ENCODE measurements around the gene CD52. TPM values are rescaled to one million over a fixed set of nuclear protein-coding genes. Genes with fewer than 3 reads are reported as not detected.

The CD52 gene
- total RNA-seq, 1 experiment from 2014 or later, result 1.2 TPM

DNA sequence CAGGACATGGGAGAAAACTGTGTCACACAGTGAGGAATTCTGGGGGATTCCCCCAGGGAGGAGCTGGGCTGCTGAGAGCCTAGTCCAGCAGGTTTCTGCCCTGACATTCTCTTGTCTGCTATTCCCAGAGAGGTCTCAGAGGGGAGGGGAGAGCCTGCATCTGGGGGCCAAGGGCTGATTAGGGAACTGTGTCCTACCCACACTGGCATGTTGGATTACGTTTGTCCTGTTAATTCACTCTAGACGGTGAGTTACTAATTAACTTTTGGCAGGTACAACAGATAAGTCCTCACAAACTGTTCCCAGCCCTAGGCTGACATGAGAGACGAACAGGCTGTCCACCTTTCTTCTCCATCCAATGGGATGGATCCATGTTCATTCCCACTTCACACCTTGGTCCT, 40.5 kb upstream of the CD52 start:
- peaks cover 57% of the 10 kb centered on the region for H3F3A ChIP-seq (ENCODE audit: insufficient read depth, low read depth)
- no peaks in the 10 kb centered on the region for H3K27me3 ChIP-seq (ENCODE audit: insufficient read depth, low read depth)
- peaks cover 9% of the 10 kb centered on the region; the same call in 1 of the 2 replicates for H3K79me2 ChIP-seq (ENCODE audit: low read depth)
- TF ChIP-seq EZH2 (IDR thresholded peaks at IDR 0.05; ENCODE audit: low read depth), result no peak
- TF ChIP-seq, protein P1, sequence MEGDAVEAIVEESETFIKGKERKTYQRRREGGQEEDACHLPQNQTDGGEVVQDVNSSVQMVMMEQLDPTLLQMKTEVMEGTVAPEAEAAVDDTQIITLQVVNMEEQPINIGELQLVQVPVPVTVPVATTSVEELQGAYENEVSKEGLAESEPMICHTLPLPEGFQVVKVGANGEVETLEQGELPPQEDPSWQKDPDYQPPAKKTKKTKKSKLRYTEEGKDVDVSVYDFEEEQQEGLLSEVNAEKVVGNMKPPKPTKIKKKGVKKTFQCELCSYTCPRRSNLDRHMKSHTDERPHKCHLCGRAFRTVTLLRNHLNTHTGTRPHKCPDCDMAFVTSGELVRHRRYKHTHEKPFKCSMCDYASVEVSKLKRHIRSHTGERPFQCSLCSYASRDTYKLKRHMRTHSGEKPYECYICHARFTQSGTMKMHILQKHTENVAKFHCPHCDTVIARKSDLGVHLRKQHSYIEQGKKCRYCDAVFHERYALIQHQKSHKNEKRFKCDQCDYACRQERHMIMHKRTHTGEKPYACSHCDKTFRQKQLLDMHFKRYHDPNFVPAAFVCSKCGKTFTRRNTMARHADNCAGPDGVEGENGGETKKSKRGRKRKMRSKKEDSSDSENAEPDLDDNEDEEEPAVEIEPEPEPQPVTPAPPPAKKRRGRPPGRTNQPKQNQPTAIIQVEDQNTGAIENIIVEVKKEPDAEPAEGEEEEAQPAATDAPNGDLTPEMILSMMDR (conservative IDR thresholded peaks at IDR 0.05), result no peak
- CTCF ChIA-PET, result no interaction called here
- H4K20me1 ChIP-seq (ENCODE audit: insufficient read depth), result 0 out of 2 replicates have a peak, but pooled peaks cover 3% of the 10 kb centered on the region
- peaks cover 14% of the 10 kb centered on the region; the same call in 1 of the 2 replicates for H3K36me3 ChIP-seq (ENCODE audit: low read depth)
- H3K4me2 ChIP-seq, result no peak overlapping the region
- 0 out of 2 replicates have a peak overlapping the region, but pooled peaks have one; percentile 79 for H3K27ac ChIP-seq
- no peak overlapping the region for H3K4me3 ChIP-seq
- BruUV-seq (replicated peaks), result no TSS peak
- H3K9me2 ChIP-seq (ENCODE audit: insufficient read depth), result no peaks in the 10 kb centered on the region
- H2AFZ ChIP-seq, result no peak overlapping the region
- peaks cover 61% of the 10 kb centered on the region for H3K4me1 ChIP-seq (replicated peaks; ENCODE audit: insufficient read depth)
- POLR2A ChIA-PET (ENCODE audit: unreplicated experiment), result no interaction called here
- no peak for DNase-seq
- no peaks in the 10 kb centered on the region for H3K9me3 ChIP-seq (ENCODE audit: insufficient read depth, low read depth)
- intact Hi-C loops (cut with micrococcal nuclease; ENCODE audit: unreplicated experiment), result loop anchor here (2.0 to 5.0 kb wide), 4 partner anchors 40 to 240 kb away; partner anchors contain the start of gene PDIK1L

DNA sequence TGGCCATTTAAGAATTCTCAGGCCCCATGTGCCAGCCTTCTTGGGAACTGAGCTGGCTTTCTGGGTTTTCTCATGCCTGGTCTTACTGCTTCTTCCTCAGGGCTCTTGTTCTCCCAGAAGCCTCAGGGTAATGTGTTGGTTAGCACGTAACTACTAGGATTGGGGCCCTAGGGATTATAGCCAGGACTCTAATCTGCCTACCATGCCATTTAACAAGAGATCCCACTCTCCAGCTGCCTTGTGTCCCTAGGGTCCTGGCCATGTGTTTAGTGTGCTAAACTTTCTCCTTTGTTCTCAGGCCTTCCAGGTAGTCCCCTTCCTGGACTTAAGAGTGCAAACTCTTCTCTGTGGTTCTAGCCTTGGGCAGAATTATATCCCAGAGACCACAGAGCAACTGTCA, 40.0 kb upstream of the CD52 start:
- intact Hi-C loops (cut with micrococcal nuclease; ENCODE audit: unreplicated experiment), result loop anchor here (2.0 to 5.0 kb wide), 5 partner anchors 25 to 240 kb away; partner anchors contain the start of gene PDIK1L
- TF ChIP-seq EZH2 (IDR thresholded peaks at IDR 0.05; ENCODE audit: low read depth), result no peak
- TF ChIP-seq, protein P1 (conservative IDR thresholded peaks at IDR 0.05), result no peak
- Histone ChIP-seq H3K27me3 (ENCODE audit: insufficient read depth, low read depth) (no peaks in the 10 kb centered on the region), H3K9me2 (ENCODE audit: insufficient read depth) (no peaks in the 10 kb centered on the region), H3K9me3 (ENCODE audit: insufficient read depth, low read depth) (no peaks in the 10 kb centered on the region), H3K79me2 (ENCODE audit: low read depth) (peaks cover 9% of the 10 kb centered on the region; the same call in 1 of the 2 replicates), H3K27ac (peak overlapping the region; percentile 63), H3F3A (ENCODE audit: insufficient read depth, low read depth) (peaks cover 57% of the 10 kb centered on the region), H3K4me2 (no peak overlapping the region), H3K36me3 (ENCODE audit: low read depth) (peaks cover 14% of the 10 kb centered on the region; the same call in 1 of the 2 replicates), H2AFZ (no peak overlapping the region), H3K4me3 (no peak overlapping the region), H3K4me1 (replicated peaks; ENCODE audit: insufficient read depth) (peaks cover 61% of the 10 kb centered on the region), H4K20me1 (ENCODE audit: insufficient read depth) (0 out of 2 replicates have a peak, but pooled peaks cover 3% of the 10 kb centered on the region)
- no peak for DNase-seq
- no TSS peak for BruUV-seq (replicated peaks)
- POLR2A ChIA-PET (ENCODE audit: unreplicated experiment), result no interaction called here
- CTCF ChIA-PET, result no interaction called here

DNA sequence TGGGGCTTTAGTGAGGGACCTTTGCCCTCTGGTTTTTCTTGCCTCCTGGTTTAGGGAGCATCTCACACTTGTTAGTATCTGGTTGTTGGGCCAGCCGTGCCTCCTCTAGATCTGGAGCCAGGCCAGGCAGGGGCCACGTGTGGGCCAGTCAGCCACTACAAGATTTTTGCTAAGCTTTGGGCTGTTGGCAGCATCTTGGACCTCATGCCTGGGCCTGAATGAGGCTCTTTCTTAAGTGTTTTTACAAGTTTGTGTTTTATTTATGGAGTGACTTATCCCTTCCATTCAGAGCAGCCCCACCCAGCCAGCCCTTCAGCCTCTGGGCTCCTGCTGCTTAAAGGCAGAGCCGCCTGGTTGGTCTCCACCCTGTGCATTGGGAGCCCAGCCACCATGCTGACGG, 39.5 kb upstream of the CD52 start:
- ChIA-PET CTCF (no interaction called here), POLR2A (ENCODE audit: unreplicated experiment) (no interaction called here)
- intact Hi-C loops (cut with micrococcal nuclease; ENCODE audit: unreplicated experiment), result loop anchor here (2.0 to 5.0 kb wide), 4 partner anchors 24 to 241 kb away; partner anchors contain the start of gene PDIK1L
- Histone ChIP-seq H3K4me2 (peak overlapping the region; percentile 87), H3K27me3 (ENCODE audit: insufficient read depth, low read depth) (no peaks in the 10 kb centered on the region), H3K9me3 (ENCODE audit: insufficient read depth, low read depth) (no peaks in the 10 kb centered on the region), H3K79me2 (ENCODE audit: low read depth) (peaks cover 9% of the 10 kb centered on the region; the same call in 1 of the 2 replicates), H3K4me3 (no peak overlapping the region), H3K36me3 (ENCODE audit: low read depth) (peaks cover 14% of the 10 kb centered on the region; the same call in 1 of the 2 replicates), H2AFZ (no peak overlapping the region), H3K9me2 (ENCODE audit: insufficient read depth) (no peaks in the 10 kb centered on the region), H3K4me1 (replicated peaks; ENCODE audit: insufficient read depth) (peaks cover 61% of the 10 kb centered on the region), H3K27ac (peak overlapping the region; percentile 63), H4K20me1 (ENCODE audit: insufficient read depth) (0 out of 2 replicates have a peak, but pooled peaks cover 3% of the 10 kb centered on the region), H3F3A (ENCODE audit: insufficient read depth, low read depth) (peaks cover 57% of the 10 kb centered on the region)
- no TSS peak for BruUV-seq (replicated peaks)
- TF ChIP-seq EZH2 (IDR thresholded peaks at IDR 0.05; ENCODE audit: low read depth), result no peak
- TF ChIP-seq, protein P1 (conservative IDR thresholded peaks at IDR 0.05), result no peak
- peak; percentile 37 to 49 for DNase-seq

Measured in PC-9 (cell line).